HG02571 (cell line): ENCODE data around the gene DHX35.
"Not testable (repeated sequence)": the region's sequence is repeated elsewhere in the genome, so short reads cannot be mapped to it uniquely, and the experiment has no call there.

Experiments used
- ATAC-seq: cut with Tn5 transposase; IDR thresholded peaks from one replicate; pipeline ENCODE4 v1.9.1; 2021; ENCODE audit warnings: mild to moderate bottlenecking, moderate library complexity; ENCODE audit not compliant: unreplicated experiment

Gene DHX35

GRCh38 chr20:38940644-38941043, 21.5 kb upstream of the DHX35 start:
- ATAC-seq = no peak

- ATAC-seq = no peak
Observed at GRCh38 chr20:38941726-38942389, 20.3 kb upstream of the DHX35 start.

GRCh38 chr20:38945012-38945411, 17.1 kb upstream of the DHX35 start:
- ATAC-seq = no peak

- no peak for ATAC-seq
Observed at GRCh38 chr20:38946836-38947235, 15.3 kb upstream of the DHX35 start.

- no peak for ATAC-seq
Observed at GRCh38 chr20:38947931-38948362, 14.2 kb upstream of the DHX35 start.

- ATAC-seq = no peak
Observed at GRCh38 chr20:38950254-38950653, 11.9 kb upstream of the DHX35 start.

- ATAC-seq = no peak
Observed at GRCh38 chr20:38951611-38952010, 10.5 kb upstream of the DHX35 start.

- ATAC-seq = no peak
Observed at GRCh38 chr20:38952153-38952552, 10.0 kb upstream of the DHX35 start.

GRCh38 chr20:38953630-38954340, 8.4 kb upstream of the DHX35 start:
- ATAC-seq = no peak

GRCh38 chr20:38957235-38957876, 4.8 kb upstream of the DHX35 start:
- no peak for ATAC-seq

GRCh38 chr20:38957915-38958485, 4.1 kb upstream of the DHX35 start:
- ATAC-seq = no peak

- ATAC-seq = not testable (repeated sequence)
Observed at GRCh38 chr20:38960187-38960687, 1.9 kb upstream of the DHX35 start.

- ATAC-seq = no peak
Observed at GRCh38 chr20:38961530-38962043, 557 bp upstream of the DHX35 start.

- ATAC-seq = no peak
Observed at GRCh38 chr20:38962928-38963401, 821 bp downstream of the DHX35 start.

GRCh38 chr20:38963745-38964144, 1.6 kb downstream of the DHX35 start:
- no peak for ATAC-seq

- ATAC-seq = no peak
Observed at GRCh38 chr20:38965264-38965663, 3.1 kb downstream of the DHX35 start.

GRCh38 chr20:38968090-38968489, 5.9 kb downstream of the DHX35 start:
- ATAC-seq = no peak

GRCh38 chr20:38969708-38970107, 7.6 kb downstream of the DHX35 start:
- no peak for ATAC-seq

GRCh38 chr20:38970302-38970701, 8.2 kb downstream of the DHX35 start:
- no peak for ATAC-seq

- ATAC-seq = no peak
Observed at GRCh38 chr20:38973107-38973506, 11.0 kb downstream of the DHX35 start.

- no peak for ATAC-seq
Observed at GRCh38 chr20:38973645-38974044, 11.5 kb downstream of the DHX35 start.
